ENCODE results near the gene MEI4.
A peak's percentile ranks its signal among the peaks of the same experiment; 100 is the strongest.
"Not testable (repeated sequence)": the region's sequence is repeated elsewhere in the genome, so short reads cannot be mapped to it uniquely, and the experiment has no call there.

Gene MEI4

GRCh38 chr6:77715588-77715987 is 62.7 kb downstream of the MEI4 start:
- intact Hi-C loops (cut with DNase I; ENCODE audit: low total_unique reads) = no loop called here
- Histone ChIP-seq H3K27me3 (no peaks in the 10 kb centered on the region), H3K27ac (no peak overlapping the region), H3K4me3 (no peak overlapping the region), H3K36me3 (no peaks in the 10 kb centered on the region), H3K4me1 (no peaks in the 10 kb centered on the region), H3K9me3 (no peaks in the 10 kb centered on the region)
- TF ChIP-seq, protein P1, sequence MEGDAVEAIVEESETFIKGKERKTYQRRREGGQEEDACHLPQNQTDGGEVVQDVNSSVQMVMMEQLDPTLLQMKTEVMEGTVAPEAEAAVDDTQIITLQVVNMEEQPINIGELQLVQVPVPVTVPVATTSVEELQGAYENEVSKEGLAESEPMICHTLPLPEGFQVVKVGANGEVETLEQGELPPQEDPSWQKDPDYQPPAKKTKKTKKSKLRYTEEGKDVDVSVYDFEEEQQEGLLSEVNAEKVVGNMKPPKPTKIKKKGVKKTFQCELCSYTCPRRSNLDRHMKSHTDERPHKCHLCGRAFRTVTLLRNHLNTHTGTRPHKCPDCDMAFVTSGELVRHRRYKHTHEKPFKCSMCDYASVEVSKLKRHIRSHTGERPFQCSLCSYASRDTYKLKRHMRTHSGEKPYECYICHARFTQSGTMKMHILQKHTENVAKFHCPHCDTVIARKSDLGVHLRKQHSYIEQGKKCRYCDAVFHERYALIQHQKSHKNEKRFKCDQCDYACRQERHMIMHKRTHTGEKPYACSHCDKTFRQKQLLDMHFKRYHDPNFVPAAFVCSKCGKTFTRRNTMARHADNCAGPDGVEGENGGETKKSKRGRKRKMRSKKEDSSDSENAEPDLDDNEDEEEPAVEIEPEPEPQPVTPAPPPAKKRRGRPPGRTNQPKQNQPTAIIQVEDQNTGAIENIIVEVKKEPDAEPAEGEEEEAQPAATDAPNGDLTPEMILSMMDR (IDR thresholded peaks at IDR 0.05) = no peak
- no peak for DNase-seq

GRCh38 chr6:77716311-77716710 is 63.5 kb downstream of the MEI4 start:
- Histone ChIP-seq H3K27me3 (no peaks in the 10 kb centered on the region), H3K27ac (no peak overlapping the region), H3K4me3 (no peak overlapping the region), H3K4me1 (no peaks in the 10 kb centered on the region), H3K9me3 (no peaks in the 10 kb centered on the region), H3K36me3 (no peaks in the 10 kb centered on the region)
- TF ChIP-seq, protein P1 (IDR thresholded peaks at IDR 0.05) = no peak
- DNase-seq = no peak
- intact Hi-C loops (cut with DNase I; ENCODE audit: low total_unique reads) = no loop called here

DNA sequence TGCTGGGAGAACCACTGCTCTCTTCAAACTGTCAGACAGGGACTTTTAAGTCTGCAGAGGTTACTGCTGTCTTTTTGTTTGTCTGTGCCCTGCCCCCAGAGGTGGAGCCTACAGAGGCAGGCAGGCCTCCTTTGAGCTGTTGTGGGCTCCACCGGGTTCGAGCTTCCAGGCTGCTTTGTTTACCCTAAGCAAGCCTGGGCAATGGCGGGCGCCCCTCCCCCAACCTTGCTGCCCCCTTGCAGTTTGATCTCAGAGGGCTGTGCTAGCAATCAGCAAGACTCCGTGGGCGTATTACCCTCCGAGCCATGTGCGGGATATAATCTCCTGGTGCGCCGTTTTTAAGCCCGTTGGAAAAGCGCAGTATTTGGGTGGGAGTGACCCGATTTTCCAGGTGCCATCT is 83.2 kb downstream of the MEI4 start:
- H3K9me3 ChIP-seq; H3K36me3 ChIP-seq; H3K4me1 ChIP-seq; H3K4me3 ChIP-seq; intact Hi-C loops (cut with DNase I; ENCODE audit: low total_unique reads); H3K27me3 ChIP-seq; H3K27ac ChIP-seq; DNase-seq: not testable (repeated sequence)

DNA sequence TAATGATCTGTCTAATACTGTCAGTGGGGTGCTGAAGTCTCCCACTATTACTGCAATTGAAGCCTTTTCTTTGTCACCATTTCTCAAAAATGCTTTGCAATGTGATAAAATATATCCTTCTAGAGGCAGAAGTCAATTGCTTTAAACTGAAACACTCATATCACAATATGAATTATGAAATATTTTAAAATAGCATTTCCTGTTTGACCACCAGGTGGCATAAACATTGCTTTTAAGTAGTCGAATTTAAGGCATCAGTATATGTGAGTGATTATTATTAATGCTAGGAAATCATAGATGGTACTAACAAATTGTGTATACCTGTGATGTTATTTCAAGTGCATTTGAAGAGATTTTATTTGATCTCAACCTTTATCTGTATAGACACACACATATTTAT is 87.5 kb downstream of the MEI4 start:
- no peak for DNase-seq
- Histone ChIP-seq H3K4me1 (no peaks in the 10 kb centered on the region), H3K9me3 (no peaks in the 10 kb centered on the region), H3K27me3 (no peaks in the 10 kb centered on the region), H3K4me3 (no peak overlapping the region), H3K36me3 (no peaks in the 10 kb centered on the region), H3K27ac (no peak overlapping the region)
- intact Hi-C loops (cut with DNase I; ENCODE audit: low total_unique reads) = no loop called here
- TF ChIP-seq, protein P1 (IDR thresholded peaks at IDR 0.05) = peak; percentile 28 to 37

- H3K36me3 ChIP-seq; H3K27ac ChIP-seq; H3K4me1 ChIP-seq; H3K4me3 ChIP-seq; DNase-seq; H3K27me3 ChIP-seq; intact Hi-C loops (cut with DNase I; ENCODE audit: low total_unique reads): not testable (repeated sequence)
- peaks cover 0 to 11% (median 0%) of the 10 kb centered on the region in 3 donors for H3K9me3 ChIP-seq
Observed at GRCh38 chr6:77752156-77752555, 99.3 kb downstream of the MEI4 start.

DNA sequence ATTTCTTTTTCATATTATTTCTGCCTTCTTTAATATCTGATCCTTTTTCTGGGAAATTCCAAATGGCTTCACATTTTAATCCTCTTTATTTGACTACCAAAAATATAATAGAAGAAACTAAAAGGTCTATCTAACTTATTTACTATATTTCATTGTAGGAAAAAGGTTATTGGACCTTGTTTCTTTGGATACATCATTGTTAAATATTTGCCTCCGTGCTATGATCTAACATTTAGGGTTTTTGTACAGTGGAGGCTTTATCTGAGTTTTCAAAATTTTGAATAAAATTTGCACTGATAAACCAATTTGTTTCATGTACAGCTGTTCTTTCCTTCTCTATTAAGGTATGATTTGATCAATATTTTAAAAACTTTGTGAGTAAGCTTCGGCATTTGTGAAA is 109.5 kb downstream of the MEI4 start:
- Histone ChIP-seq H3K4me3 (no peak overlapping the region), H3K36me3 (no peaks in the 10 kb centered on the region), H3K27ac (no peak overlapping the region), H3K4me1 (no peaks in the 10 kb centered on the region), H3K27me3 (no peaks in the 10 kb centered on the region), H3K9me3 (no peaks in the 10 kb centered on the region)
- intact Hi-C loops (cut with DNase I; ENCODE audit: low total_unique reads) = no loop called here
- no peak for DNase-seq
- TF ChIP-seq, protein P1 (IDR thresholded peaks at IDR 0.05) = no peak

DNA sequence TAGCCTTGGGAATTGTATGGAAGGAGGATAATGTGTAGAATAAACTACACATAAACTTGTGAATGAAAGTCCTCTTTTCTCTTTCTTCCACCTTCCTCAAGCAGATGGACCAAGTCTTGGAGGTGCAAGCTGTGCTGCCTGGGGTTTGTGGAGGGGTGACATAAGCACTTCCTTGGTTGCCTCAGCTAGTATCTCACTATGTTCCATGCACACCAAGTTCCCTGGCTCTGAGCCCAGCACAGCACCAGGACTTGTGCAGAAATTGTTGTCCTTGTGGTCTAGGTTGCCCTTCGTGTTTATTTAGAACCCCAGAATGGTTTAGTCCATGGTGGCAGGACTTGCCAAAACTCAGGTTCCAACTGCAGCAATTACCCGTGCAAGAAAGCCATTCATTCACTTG is 110.3 kb downstream of the MEI4 start:
- no peaks in the 10 kb centered on the region for H3K9me3 ChIP-seq
- intact Hi-C loops (cut with DNase I; ENCODE audit: low total_unique reads) = no loop called here
- TF ChIP-seq, protein P1 (IDR thresholded peaks at IDR 0.05) = no peak
- no peaks in the 10 kb centered on the region for H3K27me3 ChIP-seq
- no peaks in the 10 kb centered on the region for H3K4me1 ChIP-seq
- no peak for DNase-seq
- H3K36me3 ChIP-seq = no peaks in the 10 kb centered on the region
- H3K27ac ChIP-seq = no peak overlapping the region
- no peak overlapping the region for H3K4me3 ChIP-seq
